ENCODE data around the gene PTGDR2. TPM values are rescaled to one million over a fixed set of nuclear protein-coding genes. Genes with fewer than 3 reads are reported as not detected.

Gene PTGDR2
- total RNA-seq, 1 donor from 2014 or later = 0.59 TPM

DNA sequence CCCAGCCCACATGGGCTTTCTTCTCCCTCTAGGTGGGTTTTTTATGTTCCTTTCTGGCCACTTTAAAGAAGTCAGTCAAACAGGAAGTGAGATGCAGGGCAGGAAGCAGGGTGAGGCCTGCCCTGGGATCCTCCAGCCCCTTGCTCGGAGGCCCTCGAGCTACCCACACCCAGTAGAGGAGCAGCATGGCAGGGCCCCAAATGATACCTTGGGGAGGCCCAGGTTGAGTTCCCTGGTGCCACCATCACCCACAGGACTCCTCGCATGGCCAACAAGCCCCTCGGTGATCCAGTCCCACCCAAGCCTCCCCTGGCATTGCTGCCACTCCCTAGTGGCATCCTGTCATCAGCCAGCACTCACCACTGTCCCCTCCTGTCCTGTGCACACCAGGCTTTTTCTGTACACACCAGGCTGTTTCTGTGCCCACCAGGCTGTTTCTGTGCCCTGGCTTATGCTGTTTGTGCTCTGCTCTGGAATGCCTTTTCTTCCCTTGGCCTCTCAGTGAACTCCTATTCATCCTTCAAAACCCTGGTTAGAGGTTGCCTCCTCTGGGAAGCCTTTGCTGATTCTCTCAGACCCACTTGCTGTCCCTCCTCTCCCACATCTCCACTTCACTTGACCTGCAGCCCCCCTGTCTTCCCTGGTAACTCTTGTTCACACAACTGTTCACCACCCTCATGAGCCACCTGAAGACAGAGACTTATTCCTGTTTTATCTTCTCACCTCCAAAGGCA lies 3.1 kb upstream of the PTGDR2 start:
- no peak for DNase-seq

GRCh38 chr11:60858236-60858635 lies 2.5 kb upstream of the PTGDR2 start:
- no peak for DNase-seq

DNA sequence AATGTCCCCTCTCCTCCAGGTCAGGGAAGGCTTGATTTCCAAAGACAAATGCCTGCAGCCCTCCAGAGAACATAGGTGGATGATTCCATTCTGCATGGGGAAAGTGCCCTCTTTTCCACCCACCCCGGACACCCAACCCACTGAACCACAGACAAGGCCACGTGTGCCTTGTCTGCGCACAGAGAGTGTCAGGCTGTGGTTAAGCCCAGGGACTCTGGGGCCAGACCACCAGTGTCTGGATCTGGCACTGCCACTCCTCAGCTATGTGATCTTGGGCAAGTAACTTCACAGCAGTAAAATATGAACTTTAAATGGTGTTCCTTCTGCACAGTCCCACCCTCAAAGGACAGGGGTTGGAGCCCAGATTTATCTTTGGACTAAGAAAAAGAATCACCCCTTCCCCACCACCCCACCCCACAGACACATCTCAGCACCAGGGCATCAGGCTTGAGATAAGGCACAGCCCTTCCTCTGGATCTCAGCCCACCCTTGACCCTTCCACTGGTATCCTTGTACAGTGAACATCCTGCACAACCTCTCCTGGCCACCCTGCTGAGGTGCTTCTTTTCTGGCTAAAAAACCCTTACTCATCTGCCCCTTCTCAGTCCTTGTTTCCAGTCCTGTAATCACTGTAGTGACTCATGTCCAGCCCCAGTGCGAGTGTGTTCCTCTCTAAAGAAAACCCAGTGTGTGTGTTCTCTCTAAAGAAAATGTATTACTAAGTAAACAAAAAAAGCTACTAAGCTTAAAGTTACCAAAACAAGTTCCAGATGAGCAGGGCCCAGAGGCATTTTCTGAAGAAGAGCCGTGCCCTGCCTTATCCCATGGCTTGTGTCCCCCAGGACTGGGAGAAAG lies 1.9 kb upstream of the PTGDR2 start:
- no peak for DNase-seq

DNA sequence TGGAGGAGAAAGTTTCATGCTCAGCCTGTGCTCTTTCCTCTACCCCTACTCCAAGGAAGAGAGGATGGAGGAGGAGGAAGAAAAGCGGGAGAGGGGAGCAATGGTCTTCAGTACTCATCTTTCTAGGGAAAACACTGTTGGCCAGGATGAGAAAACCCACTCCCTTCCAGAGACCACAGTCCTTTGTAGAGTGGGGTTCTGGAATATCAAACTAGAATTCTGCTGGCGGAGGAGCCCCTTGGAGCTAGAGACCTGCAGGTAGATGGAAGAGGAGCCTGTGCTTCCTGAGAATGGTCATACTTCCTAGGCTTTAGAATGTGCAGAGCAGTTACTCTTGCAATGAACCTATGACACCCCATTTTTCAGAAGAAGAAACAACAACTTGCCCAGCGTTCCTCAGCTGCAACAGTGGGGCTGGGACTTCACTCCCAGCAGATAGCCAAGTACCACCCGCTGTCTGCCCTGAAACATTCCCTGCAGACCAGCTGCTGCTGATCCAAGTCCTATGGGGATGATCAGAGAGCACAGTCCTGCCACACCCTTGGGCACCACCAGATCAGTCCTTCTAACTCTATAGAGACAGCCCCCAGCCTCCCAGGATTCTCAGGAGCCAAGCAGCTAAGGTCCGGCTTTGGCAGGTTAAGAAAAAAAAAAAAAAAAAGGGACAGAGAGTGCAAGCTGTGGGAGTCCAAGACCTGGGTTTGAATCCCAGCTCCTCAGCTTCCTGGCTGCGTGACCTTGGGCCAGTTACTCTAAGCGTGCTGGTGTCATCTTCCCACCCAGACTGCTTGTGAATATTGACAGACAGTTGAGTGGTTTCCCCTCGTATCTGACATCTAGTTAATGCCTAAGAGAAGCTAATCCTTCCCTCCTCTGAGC lies 664 bp downstream of the PTGDR2 start:
- DNase-seq = no peak

- DNase-seq = no peak
These were observed 1.5 kb downstream of the PTGDR2 start for GRCh38 chr11:60854140-60854846.

DNA sequence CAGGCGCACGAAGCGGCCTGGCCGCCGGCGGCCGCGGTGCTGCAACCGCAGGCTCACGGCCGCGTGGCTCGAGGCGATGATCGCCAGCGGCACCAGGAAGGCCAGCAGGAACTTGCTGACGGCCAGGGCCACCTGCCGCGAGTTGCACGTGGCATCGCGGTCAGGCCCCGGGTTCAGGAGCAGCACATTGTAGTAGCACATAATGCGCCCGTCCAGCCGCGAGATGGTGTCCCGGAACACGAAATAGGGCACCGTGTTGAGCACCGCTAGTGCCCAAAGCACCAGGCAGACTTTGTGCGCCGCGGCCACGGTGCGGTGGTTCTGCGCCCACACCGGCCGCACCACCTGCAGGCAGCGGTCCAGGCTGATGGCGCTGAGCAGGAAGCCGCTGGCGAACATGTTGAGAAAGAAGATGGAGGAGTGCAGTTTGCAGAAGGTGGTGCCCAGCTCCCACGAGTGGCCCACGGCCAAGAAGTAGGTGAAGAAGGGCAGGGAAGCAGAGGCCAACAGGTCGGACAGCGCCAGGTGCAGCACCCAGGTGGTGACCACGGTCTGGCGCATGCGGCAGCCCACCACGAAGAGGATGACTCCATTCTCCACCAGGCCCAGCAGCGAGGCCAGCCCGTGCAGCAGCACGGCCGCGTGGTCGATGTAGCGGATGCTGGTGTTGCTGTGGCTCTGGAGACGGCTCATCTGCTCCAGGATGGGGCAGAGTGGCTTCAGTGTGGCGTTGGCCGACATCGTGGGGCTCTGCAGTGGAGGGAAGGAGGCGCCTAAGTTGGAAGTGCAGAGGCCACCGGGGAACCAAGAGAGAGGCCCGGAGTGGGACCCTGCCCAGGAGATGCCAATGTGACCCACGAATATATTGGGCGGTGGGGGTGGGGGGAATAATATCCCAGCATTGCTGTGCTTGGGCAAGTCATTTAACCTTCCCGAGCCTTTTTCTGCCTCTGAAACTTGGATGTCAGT lies 2.5 kb downstream of the PTGDR2 start:
- no peak for DNase-seq

GRCh38 chr11:60852117-60852981 lies 3.4 kb downstream of the PTGDR2 start:
- no peak for DNase-seq

GRCh38 chr11:60851327-60852104 lies 4.2 kb downstream of the PTGDR2 start:
- DNase-seq = no peak

- DNase-seq = no peak
These were observed 5.9 kb downstream of the PTGDR2 start for GRCh38 chr11:60849641-60850520.

DNA sequence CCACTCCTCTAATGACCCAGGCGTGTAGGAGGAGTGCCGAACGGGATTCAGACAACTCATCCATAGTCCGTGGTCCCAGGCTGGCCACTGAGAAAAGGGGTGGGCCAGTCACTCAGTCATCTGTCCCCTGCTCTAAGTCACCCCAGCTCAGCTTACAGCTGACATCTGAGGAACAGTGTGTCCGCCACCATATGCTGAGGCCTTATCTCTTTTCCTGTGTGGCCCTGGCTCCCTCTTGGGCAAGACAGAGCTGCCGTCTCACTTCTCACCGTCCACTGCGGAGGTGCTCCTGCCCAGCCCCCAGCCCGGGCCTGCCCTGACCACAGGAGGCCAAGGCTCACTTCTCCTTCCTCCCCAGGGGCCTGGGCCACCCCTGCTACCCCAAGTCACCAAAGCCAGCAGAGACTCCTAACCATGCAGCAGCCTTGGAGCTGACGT lies 7.0 kb downstream of the PTGDR2 start:
- no peak for DNase-seq

GRCh38 chr11:60847896-60848295 lies 7.9 kb downstream of the PTGDR2 start:
- no peak for DNase-seq

- DNase-seq = no peak
These were observed 8.5 kb downstream of the PTGDR2 start for GRCh38 chr11:60847281-60847680.

- DNase-seq = no peak
These were observed 10.4 kb downstream of the PTGDR2 start for GRCh38 chr11:60845338-60845737.

DNA sequence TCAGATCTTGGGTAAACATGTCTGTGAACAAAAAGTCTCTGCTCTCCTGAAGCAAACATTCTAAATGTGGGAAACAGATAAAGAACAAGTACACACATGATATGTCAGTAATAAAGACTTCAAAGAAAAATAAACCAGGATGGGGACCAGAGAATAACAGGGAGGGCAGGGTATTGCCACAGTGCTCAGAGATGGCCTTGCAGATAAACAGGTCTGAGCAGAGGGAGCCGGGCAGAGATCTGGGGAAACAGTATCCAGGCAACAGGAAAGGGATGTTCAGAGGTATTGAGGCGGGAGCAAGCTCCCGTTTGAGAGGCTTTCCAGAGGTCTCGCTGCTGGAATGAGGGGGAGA lies 10.9 kb downstream of the PTGDR2 start:
- no peak for DNase-seq

GRCh38 chr11:60844045-60844869 lies 11.5 kb downstream of the PTGDR2 start:
- no peak for DNase-seq

DNA sequence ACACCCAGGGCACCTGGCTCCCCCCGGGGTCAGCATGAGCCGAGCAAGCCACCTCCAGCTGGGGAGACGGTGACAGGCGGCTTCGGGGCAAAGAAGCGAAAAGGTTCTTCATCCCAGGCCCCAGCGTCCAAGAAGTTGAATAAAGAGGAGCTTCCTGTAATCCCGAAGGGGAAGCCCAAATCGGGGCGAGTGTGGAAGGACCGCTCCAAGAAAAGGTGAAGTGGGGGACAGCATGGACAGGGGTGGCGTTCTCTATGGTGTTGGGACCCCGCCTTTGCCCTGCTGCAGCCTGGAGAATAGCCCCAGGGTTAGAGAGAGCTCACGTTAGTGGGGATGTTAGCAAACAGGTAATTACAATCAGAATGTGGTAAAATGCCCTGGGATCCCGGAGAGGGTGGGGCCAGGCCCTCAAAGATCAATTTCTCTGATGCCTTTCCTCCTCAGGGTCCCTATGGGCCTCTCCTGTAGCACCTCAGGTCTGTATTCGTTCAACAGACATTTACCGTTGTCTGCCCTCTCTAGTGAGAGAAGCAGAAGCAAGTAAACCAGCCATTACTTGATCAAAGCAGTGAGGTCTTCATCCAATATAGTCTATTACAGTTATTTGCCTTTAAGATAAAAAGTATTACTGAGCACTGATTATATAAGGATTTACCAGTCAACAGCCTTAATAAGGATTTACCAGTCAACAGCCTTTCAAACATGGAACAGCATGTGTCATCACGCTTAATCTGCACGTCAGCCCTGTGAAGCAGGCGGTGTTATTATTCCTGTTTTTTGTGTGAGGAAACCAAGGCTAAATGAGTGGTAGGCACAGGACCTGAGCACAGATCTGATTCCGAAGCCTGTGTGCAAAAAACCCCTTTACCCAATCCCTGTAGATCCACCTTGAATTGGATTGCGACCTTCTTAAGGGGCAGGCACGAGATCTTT lies 12.8 kb downstream of the PTGDR2 start:
- no peak for DNase-seq

All from skin of body (tissue), 2 donors.